GM12892 (cell line): Measurements from ENCODE around the gene CLEC1A. TPM values are rescaled to one million over a fixed set of nuclear protein-coding genes. Genes with fewer than 3 reads are reported as not detected.
A peak's percentile ranks its signal among the peaks of the same experiment; 100 is the strongest.

Experiments used
- DNase-seq: peaks from one replicate; pipeline ENCODE4 v3.0.0; 2011; ENCODE audit not compliant: insufficient read length
- FAIRE-seq: peaks from 2 replicates; lab custom pipeline; 2011; peaks lifted over from hg19 to GRCh38; lab: Jason Lieb, UNC
- POLR2A ChIP-seq: IDR thresholded peaks from 2 replicates; pipeline ENCODE4 v1.6.1; 2011; ENCODE audit warnings: low read depth, low read length, control low read depth
- POLR2AphosphoS5 ChIP-seq: IDR thresholded peaks from 2 replicates; pipeline ENCODE4 v1.6.1; 2011; ENCODE audit warnings: low read depth, low read length, control low read depth
- TAF1 ChIP-seq: IDR thresholded peaks from 2 replicates; pipeline ENCODE4 v1.6.1; 2011; ENCODE audit warnings: low read depth, mild to moderate bottlenecking, control low read depth, low read length, borderline replicate concordance
- polyA plus RNA-seq: library from polyadenylated mRNA; unstranded; fragments of >200 nt; gene quantifications from one replicate; pipeline ENCODE4 v1.2.1, GENCODE V29; 2012; ENCODE audit warnings: missing spikeins, inconsistent platforms; ENCODE audit not compliant: missing spikeins

CLEC1A gene
- not detected for polyA plus RNA-seq

- FAIRE-seq (peak; percentile 80), DNase-seq (no peak)
- TF ChIP-seq POLR2A, result no peak
- TF ChIP-seq TAF1, result no peak
Measured at GRCh38 chr12:10098791-10099190, at the start of gene CLEC1A. Gene CLEC1A (minus strand): TSS chr12:10098985. CDS start chr12:10098922, 63 bp downstream.

- DNase-seq, result no peak
- TF ChIP-seq POLR2AphosphoS5 (no peak), POLR2A (no peak)
- FAIRE-seq, result peak; percentile 73
Measured at GRCh38 chr12:10147714-10148403, 49.1 kb upstream of the CLEC1A start.

- DNase-seq (no peak), FAIRE-seq (no peak)
- TF ChIP-seq POLR2AphosphoS5, result no peak
- TF ChIP-seq POLR2A, result no peak
- no peak for TF ChIP-seq TAF1
Measured at GRCh38 chr12:10142976-10143589, 44.3 kb upstream of the CLEC1A start.

GRCh38 chr12:10140001-10140400, 41.2 kb upstream of the CLEC1A start:
- FAIRE-seq (peak; percentile 84), DNase-seq (no peak)
- TF ChIP-seq POLR2A, result no peak
- TF ChIP-seq POLR2AphosphoS5, result no peak
- no peak for TF ChIP-seq TAF1

- no peak for TF ChIP-seq POLR2AphosphoS5
- no peak for TF ChIP-seq POLR2A
- TF ChIP-seq TAF1, result no peak
- DNase-seq (no peak), FAIRE-seq (no peak)
Measured at GRCh38 chr12:10136637-10137205, 37.9 kb upstream of the CLEC1A start.

GRCh38 chr12:10135126-10135525, 36.3 kb upstream of the CLEC1A start:
- FAIRE-seq, result no peak
- TF ChIP-seq POLR2AphosphoS5 (no peak), POLR2A (no peak), TAF1 (no peak)

GRCh38 chr12:10132850-10133370, 34.1 kb upstream of the CLEC1A start:
- TF ChIP-seq POLR2A, result no peak
- TF ChIP-seq TAF1, result no peak
- TF ChIP-seq POLR2AphosphoS5, result no peak
- FAIRE-seq, result no peak
- DNase-seq, result no peak

More at GRCh38 chr12:10135126-10135525, 36.3 kb upstream of the CLEC1A start:
- no peak for DNase-seq

- TF ChIP-seq POLR2AphosphoS5, result no peak
- TF ChIP-seq POLR2A, result no peak
- TF ChIP-seq TAF1, result no peak
- DNase-seq (no peak), FAIRE-seq (no peak)
Measured at GRCh38 chr12:10131111-10131690, 32.4 kb upstream of the CLEC1A start.

- FAIRE-seq (peak; percentile 58), DNase-seq (no peak)
- TF ChIP-seq POLR2AphosphoS5 (no peak), POLR2A (no peak), TAF1 (no peak)
Measured at GRCh38 chr12:10130042-10130441, 31.3 kb upstream of the CLEC1A start, which contains the start of gene CLEC7A. Gene CLEC7A (minus strand): TSS chr12:10130199. CDS start chr12:10130082, 117 bp downstream.

- no peak for DNase-seq
- TF ChIP-seq POLR2AphosphoS5 (no peak), TAF1 (no peak), POLR2A (no peak)
- FAIRE-seq, result no peak
Measured at GRCh38 chr12:10128687-10129086, 29.9 kb upstream of the CLEC1A start.

GRCh38 chr12:10126413-10126812, 27.6 kb upstream of the CLEC1A start:
- DNase-seq (no peak), FAIRE-seq (no peak)
- TF ChIP-seq TAF1, result no peak

- FAIRE-seq (no peak), DNase-seq (no peak)
- no peak for TF ChIP-seq TAF1
- no peak for TF ChIP-seq POLR2AphosphoS5
- no peak for TF ChIP-seq POLR2A
Measured at GRCh38 chr12:10122689-10123088, 23.9 kb upstream of the CLEC1A start.
